GM19023 (cell line): ENCODE data around the gene UBAC2.

Experiments
- ATAC-seq: cut with Tn5 transposase; IDR thresholded peaks from one replicate; pipeline ENCODE4 v1.9.1; 2021; ENCODE audit warnings: mild to moderate bottlenecking, moderate library complexity; ENCODE audit not compliant: unreplicated experiment

UBAC2 gene

DNA sequence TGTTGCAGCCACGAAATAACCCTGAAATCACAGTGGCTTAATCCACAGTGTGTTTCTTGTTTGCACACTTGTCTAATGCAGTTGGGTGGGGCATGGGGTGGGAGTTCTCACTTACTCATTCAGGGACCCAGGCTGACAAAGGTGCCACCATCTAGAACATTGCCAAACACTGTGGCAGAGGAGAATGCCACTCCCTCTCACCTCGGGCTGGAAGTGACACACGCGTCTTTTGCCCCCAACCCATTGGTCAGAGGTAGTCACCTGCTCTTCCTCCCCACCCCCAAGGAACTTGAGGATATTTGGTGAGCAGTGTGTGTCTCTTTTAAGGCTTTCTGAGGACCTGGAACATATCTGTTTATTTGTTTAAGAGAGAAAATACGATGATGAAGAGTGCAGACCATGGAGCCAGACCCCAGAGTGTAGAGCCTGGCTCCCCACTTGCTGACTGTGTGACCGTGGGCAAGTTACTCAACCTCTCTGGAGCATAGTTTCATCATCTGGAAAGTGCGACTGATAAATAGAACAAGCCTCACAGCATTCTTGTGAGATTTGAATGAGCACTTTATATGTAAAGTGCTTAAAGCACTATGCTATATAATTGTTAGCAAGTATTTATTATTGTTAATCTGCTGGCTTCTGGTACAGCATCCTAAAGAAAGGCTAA is 89.2 kb downstream of the UBAC2 start:
- no peak for ATAC-seq

DNA sequence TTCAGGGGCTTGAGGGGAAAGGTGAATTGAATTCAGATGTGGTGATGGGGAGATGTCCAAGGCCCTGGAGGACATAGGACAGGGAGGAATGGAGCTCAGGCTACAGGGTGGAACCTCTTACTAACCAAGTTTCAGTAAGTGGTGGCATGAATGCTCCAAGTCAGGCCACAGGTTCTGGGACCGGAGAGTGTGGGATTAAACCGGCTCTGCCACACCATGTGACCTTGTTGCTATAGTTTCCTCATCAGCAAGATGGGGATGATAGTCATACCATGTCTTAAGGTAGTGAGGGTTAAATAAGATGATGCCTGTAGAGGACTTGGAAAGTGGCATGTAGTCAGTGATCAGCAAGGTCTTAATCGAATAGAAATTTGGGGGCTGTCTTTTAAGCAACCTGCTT is 90.2 kb downstream of the UBAC2 start:
- ATAC-seq: no peak

DNA sequence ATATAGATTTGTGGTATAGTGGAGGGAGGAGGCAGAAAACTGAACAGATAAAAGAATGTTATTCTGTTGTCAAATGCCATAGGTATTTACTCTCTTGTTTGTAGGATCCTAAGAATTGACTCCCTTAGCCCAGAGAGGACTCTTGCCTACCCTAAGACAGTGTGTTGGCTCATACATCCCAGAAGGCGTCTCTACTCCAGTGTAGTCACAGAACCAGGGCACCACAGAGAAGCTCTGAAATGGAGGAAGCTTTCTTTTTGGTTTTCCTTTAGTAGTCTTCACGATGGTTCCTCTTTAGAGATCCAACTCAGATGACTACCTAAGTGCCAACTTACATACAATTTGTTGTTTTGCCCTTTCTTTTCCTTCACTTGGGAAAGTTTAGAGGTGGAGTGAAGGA is 92.5 kb downstream of the UBAC2 start:
- ATAC-seq: no peak

DNA sequence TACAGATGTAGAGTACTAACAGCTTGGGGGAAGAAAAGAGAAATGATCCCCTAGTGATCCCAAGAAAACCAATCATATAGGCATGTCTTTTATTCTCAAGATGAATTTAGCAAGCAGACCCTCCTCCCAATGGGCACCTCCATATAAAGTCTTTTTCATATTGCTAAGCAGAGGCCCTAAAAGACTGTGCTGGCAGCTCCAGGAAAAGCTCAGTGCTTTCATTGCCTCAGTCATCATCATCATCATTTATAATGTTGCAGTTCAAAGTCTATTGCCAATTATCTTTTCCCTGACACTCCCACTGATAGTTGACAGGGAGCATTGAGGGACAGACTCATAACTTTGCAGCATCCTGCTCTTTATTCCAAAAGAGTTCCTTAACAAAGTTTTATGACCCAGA is 93.5 kb downstream of the UBAC2 start:
- no peak for ATAC-seq

DNA sequence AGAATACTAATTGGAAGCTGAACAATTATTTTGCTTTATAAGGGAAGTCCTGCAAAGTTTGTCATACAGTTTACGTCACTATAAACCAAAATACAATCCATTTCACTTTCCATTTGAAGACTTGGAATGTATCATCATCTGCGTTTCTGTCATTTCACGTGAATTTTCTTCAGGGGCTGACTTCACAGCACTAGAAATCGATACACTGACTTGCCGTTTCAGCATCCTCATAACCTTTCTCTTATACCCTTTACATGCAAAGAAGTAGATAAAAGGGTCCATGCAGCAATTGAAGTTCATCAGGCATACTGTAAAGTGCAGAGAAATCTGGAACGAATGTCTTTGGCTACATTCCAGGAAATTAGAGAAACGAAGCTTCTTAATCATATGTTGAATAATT is 94.3 kb downstream of the UBAC2 start:
- ATAC-seq: no peak

DNA sequence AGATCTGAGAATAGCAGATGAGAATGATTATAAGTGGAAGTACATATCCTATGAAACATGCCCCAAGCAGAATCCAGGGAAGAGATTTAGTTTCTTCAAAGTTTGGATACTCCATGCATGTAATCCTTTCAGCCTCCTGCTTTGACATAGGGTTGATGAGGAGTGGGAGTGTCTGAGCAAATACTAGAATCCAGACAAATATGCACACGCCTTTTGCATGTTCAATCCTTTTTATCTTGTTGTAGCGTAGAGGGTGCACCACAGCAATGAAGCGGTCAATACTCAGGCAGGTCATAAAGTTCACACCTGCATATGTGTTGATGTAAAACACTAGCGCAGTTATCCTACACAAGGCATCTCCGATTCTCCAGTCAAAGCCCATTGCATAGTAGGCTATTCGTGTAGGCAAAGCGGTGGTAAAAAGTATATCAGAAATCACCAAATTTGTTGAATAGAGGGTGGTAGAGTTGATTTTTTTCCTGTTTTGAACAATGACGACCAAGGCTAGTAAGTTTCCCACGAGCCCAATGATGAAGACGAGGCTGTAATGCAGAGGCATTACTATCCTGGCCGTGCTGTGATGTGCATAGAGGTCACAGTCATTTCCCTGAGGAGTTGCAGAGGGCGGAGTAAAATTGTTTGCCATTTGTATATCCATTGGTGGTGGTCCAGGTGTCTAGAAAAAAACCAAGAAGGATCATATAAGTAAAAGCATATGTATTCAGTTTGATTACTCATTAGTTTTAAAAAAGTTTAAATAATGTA is 95.0 kb downstream of the UBAC2 start:
- no peak for ATAC-seq

DNA sequence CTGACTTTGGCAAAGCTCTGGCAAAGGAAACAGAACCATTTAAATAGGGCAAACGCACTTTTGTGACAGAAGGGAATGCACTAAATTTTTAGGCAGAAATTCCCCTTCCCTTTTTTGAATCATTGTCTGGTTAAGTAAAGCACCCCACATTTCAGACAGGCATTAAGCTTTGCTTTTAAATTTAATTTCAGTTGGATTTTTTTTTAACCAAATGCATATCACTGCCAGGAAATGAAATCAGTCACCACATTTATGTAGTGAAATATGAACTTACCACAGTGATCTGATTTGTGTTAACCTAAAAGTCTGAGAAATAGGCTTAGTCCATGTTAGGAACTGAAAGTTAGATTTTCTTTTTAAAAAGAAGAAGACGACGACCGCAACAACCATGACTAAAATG is 95.7 kb downstream of the UBAC2 start:
- no peak for ATAC-seq

DNA sequence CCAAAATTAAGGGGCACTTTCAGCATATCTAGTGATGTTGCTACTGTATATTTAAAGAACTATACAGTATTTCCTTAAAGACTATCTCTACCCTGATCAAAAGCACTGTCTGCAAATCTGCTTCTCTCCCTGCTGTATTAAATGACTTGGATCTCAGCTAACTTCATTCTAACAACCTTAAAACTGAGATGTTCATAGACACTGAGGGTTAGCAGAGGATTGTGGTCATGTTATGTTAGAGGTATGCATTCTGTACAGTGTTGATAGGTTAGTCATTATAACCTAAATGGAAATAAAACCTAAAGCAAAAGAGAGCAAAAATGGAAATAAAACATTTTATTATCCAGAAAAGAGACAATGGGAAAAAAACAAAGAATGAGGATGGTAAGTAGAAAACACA is 96.7 kb downstream of the UBAC2 start:
- ATAC-seq: no peak

DNA sequence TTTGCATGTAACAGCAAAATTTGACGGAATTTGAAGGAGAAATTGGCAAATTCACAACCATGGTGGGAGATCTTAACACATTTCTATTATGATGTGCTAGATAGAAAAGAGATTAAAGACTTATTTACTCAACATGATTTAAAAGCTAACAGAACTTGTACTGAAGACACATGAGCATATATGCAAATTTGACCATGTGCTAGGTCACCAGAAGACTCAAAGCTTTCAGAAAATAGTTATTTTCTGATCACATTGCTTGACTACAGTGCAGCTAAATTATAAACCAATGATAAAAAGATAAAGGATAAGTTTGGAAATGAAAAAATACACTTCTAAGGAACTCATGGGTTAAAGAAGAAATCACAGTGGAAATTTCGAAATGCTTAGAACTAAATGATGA is 97.4 kb downstream of the UBAC2 start:
- ATAC-seq: no peak

DNA sequence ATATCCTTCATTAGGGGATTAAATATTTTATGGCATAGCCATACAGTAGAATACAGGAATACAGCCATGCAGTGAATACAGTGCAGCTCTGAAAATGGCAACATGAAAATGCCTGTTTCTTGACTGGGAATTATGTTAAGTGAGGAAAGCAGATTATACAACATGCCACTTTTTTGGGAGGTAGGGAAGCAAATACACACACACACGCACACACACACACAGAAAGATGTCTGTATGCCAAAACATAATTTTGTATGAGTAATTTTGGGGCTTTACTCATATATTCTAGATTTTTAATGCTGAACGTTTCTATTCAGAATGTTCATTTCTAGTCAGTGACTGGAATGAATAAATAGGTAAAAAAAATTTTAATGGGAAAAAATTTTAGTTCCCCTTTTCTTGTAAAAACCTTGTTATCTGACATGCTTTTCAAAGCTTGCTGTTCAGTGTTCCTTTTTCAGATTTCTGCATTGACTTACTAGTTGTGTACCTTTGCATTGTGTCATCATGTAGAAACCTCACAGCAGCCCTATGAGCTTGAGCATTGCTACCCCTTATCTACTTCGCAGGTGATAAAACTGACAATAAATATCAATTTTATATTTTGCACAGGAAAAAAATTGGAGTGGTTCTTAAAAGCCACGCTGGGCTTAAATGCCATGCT is 98.7 kb downstream of the UBAC2 start:
- ATAC-seq: no peak

DNA sequence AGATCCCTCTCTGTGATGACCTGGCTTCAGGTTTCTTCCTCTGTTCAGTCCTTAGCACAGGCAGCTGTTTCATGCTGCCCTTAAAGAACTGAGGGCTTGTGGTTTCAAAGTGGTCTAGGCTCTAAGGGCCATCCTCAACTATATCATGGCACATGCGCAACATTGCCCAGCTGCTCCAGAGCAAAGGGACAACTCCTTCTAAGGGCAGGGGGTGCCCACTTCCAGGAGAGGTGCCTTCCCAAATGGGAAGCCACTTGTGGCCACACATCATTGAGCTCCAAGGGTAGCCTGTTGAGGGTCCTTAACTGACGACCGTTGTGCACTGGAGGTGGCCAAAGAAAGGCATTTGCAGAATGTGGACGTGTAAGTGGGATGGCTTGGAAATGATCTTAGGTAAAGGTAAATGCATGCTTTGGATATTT is 99.3 kb downstream of the UBAC2 start:
- no peak for ATAC-seq

DNA sequence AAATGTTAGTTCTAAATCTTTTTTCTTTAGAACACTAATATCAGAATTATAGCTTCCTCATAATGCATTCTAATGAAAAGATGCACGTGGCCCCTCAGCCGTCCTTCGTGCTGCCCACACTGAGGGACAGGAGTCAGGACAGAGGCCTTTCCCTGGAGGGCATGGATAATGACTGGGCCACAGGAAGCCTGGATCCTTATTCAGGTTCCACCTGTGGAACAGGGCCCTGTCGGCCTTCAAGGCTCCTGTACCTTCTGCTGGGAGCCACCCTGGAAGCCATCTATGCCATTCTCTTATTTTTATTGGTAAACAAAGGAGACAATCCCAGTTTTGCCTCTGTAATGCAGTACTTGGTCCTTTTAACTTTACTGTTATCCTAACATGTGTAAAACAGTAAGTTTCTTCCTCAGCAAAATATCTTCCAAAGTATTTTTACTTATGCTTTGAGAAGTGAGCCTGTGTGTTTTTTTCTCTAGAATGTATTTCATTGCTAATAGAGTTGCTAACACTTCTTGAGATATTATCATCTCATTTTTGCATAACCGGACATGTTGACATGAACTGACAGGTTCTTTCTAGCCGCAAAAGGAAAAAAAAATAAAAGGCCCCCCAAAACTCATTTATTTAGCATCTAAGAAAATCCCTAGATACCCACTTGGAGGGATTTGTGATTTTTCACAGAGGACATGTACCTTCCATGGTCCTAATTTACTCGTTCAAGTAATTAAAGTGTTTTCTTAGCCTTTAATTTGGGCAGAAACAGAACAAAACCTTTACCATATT is 100.6 kb downstream of the UBAC2 start:
- ATAC-seq: no peak

DNA sequence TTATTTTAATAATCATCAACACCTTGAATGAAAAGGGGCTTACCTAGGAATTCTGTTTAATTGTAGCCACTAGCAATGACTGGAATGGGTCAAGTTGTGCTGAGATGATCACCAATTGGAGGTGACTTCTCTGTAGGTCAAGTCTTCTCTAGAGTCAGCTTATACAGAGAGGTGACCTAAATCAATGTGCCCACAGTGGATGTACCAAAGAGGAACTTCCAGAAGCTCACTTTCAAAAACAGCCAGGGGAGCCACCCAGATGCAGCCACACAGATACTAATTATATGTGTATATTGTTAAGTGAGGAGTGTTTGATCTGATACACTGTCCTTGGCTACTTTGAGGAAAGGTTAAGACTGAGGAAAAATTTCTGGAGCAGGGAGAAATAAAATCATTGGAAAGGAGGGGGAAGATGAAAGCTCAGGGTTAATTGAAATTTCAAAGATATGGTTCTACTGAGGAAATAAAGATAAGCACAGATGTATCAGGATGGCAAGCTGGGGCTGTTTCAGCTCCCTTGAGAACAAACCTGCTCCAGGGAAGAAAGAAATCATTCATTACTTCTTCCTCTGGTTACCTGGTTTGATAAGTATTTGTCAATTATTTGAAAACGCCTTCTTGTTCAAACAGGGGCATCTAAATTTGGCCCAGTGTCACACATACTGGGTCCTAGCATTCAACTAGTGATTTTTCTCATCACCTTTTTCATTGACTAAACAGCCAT is 101.4 kb downstream of the UBAC2 start:
- no peak for ATAC-seq

DNA sequence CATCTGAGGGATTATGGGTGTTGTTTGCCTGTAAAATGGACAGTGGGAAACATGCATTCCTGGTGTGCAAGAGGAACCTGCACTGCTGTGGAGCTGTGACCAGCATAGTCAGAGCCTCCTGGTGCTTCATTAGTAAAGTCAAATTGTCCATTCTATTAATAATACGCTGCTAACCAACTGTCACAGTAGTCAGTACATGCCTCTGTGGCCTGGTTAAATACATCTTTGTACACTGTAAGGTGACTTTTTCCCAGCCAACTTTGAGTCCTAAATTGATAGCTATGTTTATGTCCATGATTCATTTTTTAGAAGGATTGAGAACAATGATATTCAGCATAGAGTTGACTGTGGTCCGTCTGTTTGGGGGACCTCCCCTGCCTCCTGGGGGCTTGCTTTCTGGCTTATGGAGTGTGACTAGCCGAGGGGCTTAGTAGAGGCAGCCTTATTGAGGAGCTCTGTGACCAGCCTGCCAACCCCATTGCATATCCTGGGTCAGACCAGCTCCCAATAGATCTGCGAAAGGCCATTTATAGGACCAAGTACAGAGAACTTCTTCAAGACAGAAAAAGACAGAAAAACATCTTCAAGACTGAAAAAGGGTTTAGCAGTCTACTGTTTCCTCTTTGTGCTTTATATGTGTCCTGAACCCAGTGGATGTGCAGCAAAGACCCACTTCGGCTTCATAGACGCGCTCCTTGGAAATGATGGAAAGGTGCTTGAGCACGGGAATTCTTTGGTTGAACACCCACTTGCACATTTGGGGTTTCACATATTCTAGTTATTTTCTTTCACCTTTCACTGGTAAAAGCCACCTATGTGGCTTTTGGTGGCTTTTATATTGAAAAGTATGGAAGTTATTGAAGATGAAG is 102.2 kb downstream of the UBAC2 start:
- no peak for ATAC-seq

DNA sequence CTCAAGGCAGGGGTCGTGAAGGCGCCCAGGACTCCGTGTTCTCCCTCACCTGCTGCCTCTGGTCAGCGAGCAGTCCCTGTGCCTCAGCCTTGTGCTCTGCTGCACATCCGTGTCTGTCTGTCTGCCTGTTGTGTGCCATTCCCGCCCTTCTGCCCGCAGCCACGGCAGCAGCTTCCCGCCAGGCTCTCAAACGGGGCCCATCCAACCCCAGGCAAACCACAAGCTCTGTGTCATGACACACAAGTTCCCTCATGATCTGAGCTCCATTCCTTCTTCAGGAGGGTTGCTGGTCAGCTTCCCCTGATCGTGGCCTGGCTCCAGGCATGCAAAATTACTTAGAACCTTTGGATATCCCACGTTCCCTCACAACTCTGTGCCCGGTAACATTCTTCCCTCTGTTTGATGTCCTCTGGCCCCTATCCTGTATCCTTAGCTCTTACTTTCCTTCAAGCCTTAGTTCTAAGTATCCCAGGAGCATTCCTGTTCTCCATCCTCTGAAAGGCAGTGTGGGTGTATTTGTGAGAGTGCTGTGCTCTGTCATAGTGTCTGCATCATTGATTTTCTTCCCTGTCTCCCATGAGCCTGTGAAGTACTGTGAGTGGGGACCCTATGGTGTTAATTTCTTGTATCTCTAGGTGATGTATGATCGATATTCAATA is 103.3 kb downstream of the UBAC2 start:
- ATAC-seq: no peak

DNA sequence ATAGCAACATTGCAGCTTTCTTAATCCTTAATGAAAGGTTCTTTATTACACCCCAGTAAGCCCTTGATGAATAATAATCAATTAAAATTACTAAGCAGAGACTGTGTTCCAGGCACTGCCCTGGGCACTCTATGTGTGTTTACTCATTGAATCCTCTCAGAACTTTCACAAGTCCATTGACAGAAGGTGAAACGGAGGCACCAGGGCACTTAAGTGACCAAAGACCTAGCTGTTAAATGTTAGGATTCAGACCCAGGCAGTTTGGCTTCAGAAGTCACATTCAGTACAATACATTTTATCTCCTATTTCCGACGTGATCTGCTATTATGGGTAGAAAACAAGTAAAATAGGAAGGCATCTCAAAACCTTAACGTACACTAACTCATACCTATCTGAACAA is 103.9 kb downstream of the UBAC2 start:
- no peak for ATAC-seq

DNA sequence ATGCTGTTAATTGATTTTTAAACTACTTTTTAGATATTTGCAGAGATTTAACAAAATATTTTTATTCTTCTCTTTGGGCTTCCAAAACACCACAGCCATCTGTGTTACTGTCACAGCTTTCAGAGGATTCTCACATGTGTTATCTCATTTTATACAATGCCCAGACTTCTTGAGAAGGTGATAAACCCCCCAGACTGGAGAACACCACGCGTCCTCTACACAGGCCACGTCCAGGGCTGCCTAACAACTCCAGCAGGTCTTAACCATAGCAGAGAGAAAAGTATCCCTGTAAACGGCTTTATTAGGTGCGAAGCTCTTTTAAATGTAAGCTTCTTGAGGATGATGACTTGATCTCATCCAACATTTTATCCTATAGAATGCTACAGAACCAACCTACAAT is 104.5 kb downstream of the UBAC2 start:
- no peak for ATAC-seq

DNA sequence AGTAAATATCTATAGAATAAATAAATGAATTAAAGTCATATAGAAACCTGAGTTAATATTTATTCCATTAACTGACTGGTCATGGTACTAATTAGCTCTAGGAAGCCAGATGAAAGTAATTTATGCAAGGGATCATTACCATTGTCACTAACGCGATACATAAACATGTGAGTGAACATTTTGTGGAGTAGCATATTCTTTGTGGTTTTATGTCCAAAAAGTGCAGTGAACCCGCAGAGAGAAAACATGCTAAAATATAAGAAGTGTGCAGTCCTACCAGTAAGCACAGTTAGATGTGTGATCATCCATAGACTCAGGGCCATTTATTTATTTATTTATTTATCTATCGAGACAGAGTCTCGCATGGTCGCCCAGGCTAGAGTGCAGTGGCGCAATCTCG is 104.9 kb downstream of the UBAC2 start:
- no peak for ATAC-seq

DNA sequence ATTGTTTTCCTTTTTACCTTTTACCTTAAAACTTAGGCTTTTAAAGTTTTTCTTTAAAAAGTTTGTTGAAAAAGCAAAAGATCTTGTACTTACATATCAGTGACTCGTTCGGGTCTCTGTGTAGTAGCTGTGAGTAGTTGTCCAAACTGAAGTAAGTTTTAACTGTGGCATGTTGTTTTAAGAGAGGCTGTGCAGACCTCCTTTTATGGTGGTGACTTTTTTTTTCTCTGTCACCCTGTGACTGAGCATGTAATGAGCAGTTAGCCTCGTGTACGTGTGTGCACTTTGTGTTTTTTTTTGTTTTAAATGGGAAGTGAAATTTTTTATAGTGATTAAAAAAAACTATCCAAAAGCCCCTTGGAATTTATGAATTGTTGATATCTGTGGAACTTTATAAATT is 106.6 kb downstream of the UBAC2 start, which contains the start of gene GPR183:
TSS of gene GPR183 (minus strand) at position 153 of the 400 bp plus-strand sequence. CDS start 11,254 bp downstream, outside the sequence.
- peak; percentile 51 for ATAC-seq
